Tibial artery (tissue), 4 donors: ENCODE measurements around the gene WDR37.

Experiments
- DNase-seq, 2 donors: peaks; one replicate each; pipeline ENCODE4 v3.0.0-alpha.2; 2019
- H3K27ac ChIP-seq, 2 donors: fragments of 200-600 bp; sonication (generic) in 1 of 2; 1 replicate in 1 of 2; 2 replicates in 1 of 2; pipeline ENCODE4 v1.5.1; 2018 to 2019; ENCODE audit warnings: mild to moderate bottlenecking in 1 of 2
- H3K27me3 ChIP-seq, 2 donors: fragments of 200-600 bp; sonication (generic) in 1 of 2; one replicate each; pipeline versions ENCODE4 v1.5.1 to v1.6.0; 2016 to 2019
- H3K36me3 ChIP-seq, 3 donors: fragments of 200-600 bp; sonication (generic) in 2 of 3; one replicate each; pipeline ENCODE4 v1.5.1; 2016 to 2019; ENCODE audit warnings: mild to moderate bottlenecking in 2 of 3
- H3K4me1 ChIP-seq, 4 donors: fragments of 200-600 bp; sonication (generic) in 2 of 4; 1 replicate in 3 of 4; 2 replicates in 1 of 4; pipeline ENCODE4 v1.5.1; 2016 to 2019
- H3K4me3 ChIP-seq, 2 donors: fragments of 200-600 bp; sonication (generic) in 1 of 2; 1 replicate in 1 of 2; 2 replicates in 1 of 2; pipeline ENCODE4 v1.5.1; 2018 to 2019; ENCODE audit warnings: mild to moderate bottlenecking in 2 of 2
- H3K9me3 ChIP-seq, 3 donors: fragments of 200-600 bp; sonication (generic) in 1 of 3; one replicate each; pipeline ENCODE4 v1.5.1; 2016 to 2019
- intact Hi-C: fragments of 100-400 bp; cut with DNase I; formaldehyde crosslinking; loops from one replicate; pipeline ENCODE4 v1.15.0; 2023; ENCODE audit warnings: low total_unique reads
- TF ChIP-seq, protein P1 (sequence below), 2 experiments: fragments of 200-600 bp in 1 of 2; fragments of 450-650 bp in 1 of 2; IDR thresholded peaks; one replicate each; pipeline ENCODE4 v1.5.1; 2017 to 2019; ENCODE audit warnings: antibody characterized with exemption in 2 of 2, mild to moderate bottlenecking in 1 of 2, moderate library complexity in 1 of 2

The WDR37 gene

DNA sequence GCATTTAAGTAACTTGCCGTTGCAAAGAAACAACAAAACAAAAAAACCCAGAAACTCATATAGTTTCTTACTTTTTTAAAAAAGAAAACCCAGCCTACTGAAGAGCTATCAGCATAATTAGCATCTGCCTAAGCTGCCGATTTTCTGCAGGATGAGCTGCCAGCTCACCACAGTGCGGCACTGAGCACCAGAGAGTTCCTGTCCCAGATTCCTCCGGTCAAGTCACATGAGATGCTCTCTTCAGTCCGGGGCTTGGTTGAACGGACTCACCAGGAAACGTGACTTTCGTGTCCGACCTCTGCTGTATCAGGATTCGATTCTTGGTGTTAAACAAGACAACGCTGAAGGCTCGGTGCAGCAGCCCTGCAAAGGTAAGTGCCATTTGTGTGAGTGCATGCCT lies 33.8 kb upstream of the WDR37 start:
- no peaks in the 10 kb centered on the region for H3K27me3 ChIP-seq
- TF ChIP-seq, protein P1, sequence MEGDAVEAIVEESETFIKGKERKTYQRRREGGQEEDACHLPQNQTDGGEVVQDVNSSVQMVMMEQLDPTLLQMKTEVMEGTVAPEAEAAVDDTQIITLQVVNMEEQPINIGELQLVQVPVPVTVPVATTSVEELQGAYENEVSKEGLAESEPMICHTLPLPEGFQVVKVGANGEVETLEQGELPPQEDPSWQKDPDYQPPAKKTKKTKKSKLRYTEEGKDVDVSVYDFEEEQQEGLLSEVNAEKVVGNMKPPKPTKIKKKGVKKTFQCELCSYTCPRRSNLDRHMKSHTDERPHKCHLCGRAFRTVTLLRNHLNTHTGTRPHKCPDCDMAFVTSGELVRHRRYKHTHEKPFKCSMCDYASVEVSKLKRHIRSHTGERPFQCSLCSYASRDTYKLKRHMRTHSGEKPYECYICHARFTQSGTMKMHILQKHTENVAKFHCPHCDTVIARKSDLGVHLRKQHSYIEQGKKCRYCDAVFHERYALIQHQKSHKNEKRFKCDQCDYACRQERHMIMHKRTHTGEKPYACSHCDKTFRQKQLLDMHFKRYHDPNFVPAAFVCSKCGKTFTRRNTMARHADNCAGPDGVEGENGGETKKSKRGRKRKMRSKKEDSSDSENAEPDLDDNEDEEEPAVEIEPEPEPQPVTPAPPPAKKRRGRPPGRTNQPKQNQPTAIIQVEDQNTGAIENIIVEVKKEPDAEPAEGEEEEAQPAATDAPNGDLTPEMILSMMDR (IDR thresholded peaks at IDR 0.05): no peak
- H3K4me3 ChIP-seq: no peak overlapping the region
- DNase-seq: no peak
- peaks cover 18 to 38% (median 24%) of the 10 kb centered on the region in 3 donors for H3K36me3 ChIP-seq
- H3K27ac ChIP-seq: no peak overlapping the region
- no peaks in the 10 kb centered on the region for H3K4me1 ChIP-seq
- intact Hi-C loops: no loop called here
- H3K9me3 ChIP-seq: no peaks in the 10 kb centered on the region

DNA sequence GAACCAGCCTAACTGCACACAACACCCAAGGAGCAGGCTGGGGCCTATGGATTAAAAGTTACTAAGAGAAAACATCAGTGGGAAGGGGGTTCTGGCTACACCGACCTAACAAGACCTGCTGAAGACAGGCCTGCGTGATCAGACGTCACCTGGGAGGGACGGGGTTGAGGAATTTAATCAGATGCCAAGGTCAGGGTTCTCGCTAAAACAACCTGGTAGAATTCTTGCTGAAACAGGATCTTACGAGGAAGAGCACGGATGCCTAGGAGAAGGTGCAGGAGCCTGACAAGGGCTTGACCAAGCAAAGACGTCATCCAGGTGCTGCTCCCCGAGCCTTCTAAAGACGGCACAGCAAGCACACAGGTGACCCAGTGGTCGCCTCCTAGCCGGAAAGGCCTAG lies 32.1 kb upstream of the WDR37 start:
- Histone ChIP-seq H3K27ac (no peak overlapping the region), H3K36me3 (peaks cover 4 to 21% (median 8%) of the 10 kb centered on the region in 3 donors), H3K4me3 (no peak overlapping the region), H3K9me3 (no peaks in the 10 kb centered on the region), H3K27me3 (no peaks in the 10 kb centered on the region), H3K4me1 (no peaks in the 10 kb centered on the region)
- TF ChIP-seq, protein P1 (IDR thresholded peaks at IDR 0.05): no peak
- intact Hi-C loops: no loop called here
- no peak for DNase-seq

DNA sequence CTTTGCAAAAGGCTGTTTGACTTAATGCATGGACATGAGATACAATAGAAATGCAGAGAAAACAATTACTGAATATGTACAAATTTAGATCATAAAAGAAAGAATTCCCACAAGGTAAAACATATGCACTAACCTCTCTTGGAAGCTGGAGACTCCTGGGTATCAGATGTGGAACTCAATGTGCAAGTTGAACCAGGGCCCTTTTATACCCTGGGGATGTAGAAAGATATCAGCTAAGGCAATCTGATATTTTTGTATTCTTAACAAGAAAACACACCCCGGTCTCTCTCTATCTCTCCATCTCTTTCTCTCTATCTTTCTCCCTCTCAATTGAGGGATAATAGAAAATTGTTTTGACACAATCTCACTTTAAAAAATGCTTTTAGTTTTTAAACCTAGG lies 30.5 kb upstream of the WDR37 start, which contains the start of gene IDI2:
IDI2 (minus strand) TSS at position 177 of the 400 bp plus-strand sequence. CDS start 1,136 bp downstream, outside the sequence.
- intact Hi-C loops: no loop called here
- Histone ChIP-seq H3K9me3 (no peaks in the 10 kb centered on the region), H3K4me1 (no peaks in the 10 kb centered on the region), H3K27me3 (no peaks in the 10 kb centered on the region), H3K36me3 (peaks cover 0 to 5% (median 0%) of the 10 kb centered on the region in 3 donors), H3K4me3 (no peak within 1 kb of the TSS), H3K27ac (no peak within 1 kb of the TSS)
- TF ChIP-seq, protein P1 (IDR thresholded peaks at IDR 0.05): no peak
- no peak for DNase-seq

DNA sequence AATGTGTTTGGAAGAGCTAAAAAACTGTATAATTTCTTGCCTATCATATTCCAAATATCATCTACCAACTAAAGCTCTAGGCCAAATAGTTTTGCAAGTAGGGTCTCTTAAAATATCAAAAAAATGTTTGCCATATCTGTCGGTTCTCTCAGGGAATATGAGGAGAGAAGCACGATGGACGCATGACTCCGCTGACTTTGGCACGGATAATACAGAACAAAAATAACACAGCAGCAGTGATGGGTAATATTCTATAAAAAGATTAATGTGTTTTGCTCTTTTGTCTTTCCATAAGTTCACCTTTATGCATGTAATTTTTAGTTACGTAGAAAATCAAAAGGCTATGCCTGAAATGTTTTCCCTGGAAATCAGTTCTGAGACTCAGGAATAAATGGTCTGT lies 29.6 kb upstream of the WDR37 start:
- DNase-seq: no peak
- intact Hi-C loops: no loop called here
- Histone ChIP-seq H3K27ac (no peak overlapping the region), H3K27me3 (no peaks in the 10 kb centered on the region), H3K36me3 (no peaks in the 10 kb centered on the region), H3K4me3 (no peak overlapping the region), H3K4me1 (no peaks in the 10 kb centered on the region), H3K9me3 (no peaks in the 10 kb centered on the region)
- TF ChIP-seq, protein P1 (IDR thresholded peaks at IDR 0.05): no peak

DNA sequence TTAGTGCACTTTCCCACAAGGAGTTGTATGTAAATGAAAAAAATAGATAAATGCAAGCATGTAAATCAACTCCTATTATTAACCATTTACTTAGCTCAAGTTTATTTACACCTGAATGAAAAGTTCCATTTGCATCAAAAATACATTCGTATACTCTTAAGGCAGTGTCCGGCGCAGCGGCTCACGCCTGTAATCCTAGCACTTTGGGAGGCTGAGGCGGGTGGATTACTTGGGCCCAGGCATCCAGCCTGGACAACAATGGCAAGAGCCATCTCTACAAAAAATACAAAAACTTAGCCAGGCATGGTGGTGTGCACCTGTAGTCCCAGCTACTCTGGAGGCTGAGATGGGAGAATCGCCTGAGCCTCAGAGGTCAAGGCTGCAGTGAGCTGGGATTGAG lies 26.3 kb upstream of the WDR37 start:
- Histone ChIP-seq H3K27ac (no peak overlapping the region), H3K36me3 (no peaks in the 10 kb centered on the region), H3K9me3 (no peaks in the 10 kb centered on the region), H3K4me1 (no peaks in the 10 kb centered on the region), H3K4me3 (no peak overlapping the region), H3K27me3 (no peaks in the 10 kb centered on the region)
- intact Hi-C loops: no loop called here
- TF ChIP-seq, protein P1 (IDR thresholded peaks at IDR 0.05): no peak
- no peak for DNase-seq

DNA sequence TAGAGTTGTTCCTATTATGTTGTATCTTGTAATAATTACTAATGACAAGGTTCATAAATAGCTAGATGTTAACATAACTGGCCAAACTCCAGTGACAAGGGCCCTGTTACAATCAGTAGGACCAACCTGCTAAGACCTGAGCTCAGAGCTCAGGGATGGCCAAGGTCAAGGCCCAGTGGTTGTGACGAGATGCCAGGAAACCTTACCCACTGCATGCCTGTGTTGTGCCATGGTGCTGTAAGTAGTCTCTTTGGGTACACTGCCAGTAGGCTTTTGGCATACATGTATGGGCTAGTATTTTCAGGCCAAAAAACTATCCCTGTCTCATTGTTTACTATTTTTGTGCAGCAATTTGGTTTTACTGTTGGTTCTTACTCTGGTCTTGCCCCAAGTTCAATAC lies 22.6 kb upstream of the WDR37 start:
- no peak for DNase-seq
- peaks cover 0 to 17% (median 6%) of the 10 kb centered on the region in 3 donors for H3K36me3 ChIP-seq
- TF ChIP-seq, protein P1 (IDR thresholded peaks at IDR 0.05): no peak
- H3K4me1 ChIP-seq: no peaks in the 10 kb centered on the region
- no peaks in the 10 kb centered on the region for H3K9me3 ChIP-seq
- no peak overlapping the region for H3K4me3 ChIP-seq
- H3K27ac ChIP-seq: no peak overlapping the region
- no peaks in the 10 kb centered on the region for H3K27me3 ChIP-seq
- intact Hi-C loops: no loop called here
